22Rv1 (cell line): ENCODE measurements around the gene CEP78.
A peak's percentile ranks its signal among the peaks of the same experiment; 100 is the strongest.

Experiments used
- H3K27ac ChIP-seq: fragments of 450-650 bp; 2 replicates; pipeline ENCODE4 v1.5.1; 2017
- CTCF ChIP-seq: fragments of 450-650 bp; IDR thresholded peaks from 2 replicates; pipeline ENCODE4 v1.5.1; 2017; ENCODE audit warnings: mild to moderate bottlenecking
- ZFX ChIP-seq: fragments of 450-650 bp; IDR thresholded peaks from 2 replicates; pipeline ENCODE4 v1.6.1; 2017; ENCODE audit warnings: antibody characterized with exemption, borderline replicate concordance

The CEP78 gene

GRCh38 chr9:78288214-78288892 is 52.5 kb downstream of the CEP78 start:
- H3K27ac ChIP-seq = no peak overlapping the region

GRCh38 chr9:78289474-78289873 is 53.6 kb downstream of the CEP78 start:
- no peak overlapping the region for H3K27ac ChIP-seq
- TF ChIP-seq ZFX = no peak

More at GRCh38 chr9:78288214-78288892, 52.5 kb downstream of the CEP78 start:
- TF ChIP-seq CTCF = no peak
- no peak for TF ChIP-seq ZFX

- no peak overlapping the region for H3K27ac ChIP-seq
- TF ChIP-seq ZFX = no peak
- no peak for TF ChIP-seq CTCF
Observed at GRCh38 chr9:78291240-78291925, 55.5 kb downstream of the CEP78 start.

GRCh38 chr9:78292026-78292425 is 56.2 kb downstream of the CEP78 start:
- H3K27ac ChIP-seq = no peak overlapping the region
- no peak for TF ChIP-seq CTCF
- no peak for TF ChIP-seq ZFX

GRCh38 chr9:78292716-78293497 is 57.0 kb downstream of the CEP78 start:
- H3K27ac ChIP-seq = no peak overlapping the region
- TF ChIP-seq ZFX = no peak
- no peak for TF ChIP-seq CTCF

GRCh38 chr9:78294290-78295176 is 58.7 kb downstream of the CEP78 start:
- H3K27ac ChIP-seq = no peak overlapping the region
- TF ChIP-seq CTCF (no peak), ZFX (no peak)

- peak overlapping the region; percentile 93 for H3K27ac ChIP-seq
- TF ChIP-seq ZFX (no peak), CTCF (no peak)
Observed at GRCh38 chr9:78295177-78295575, 59.3 kb downstream of the CEP78 start.
